NCI-H345 treated with DMSO at 0.1 percent for 48 hours (cell line): ENCODE results near the gene ATP5F1C.
"Not testable (repeated sequence)": the region's sequence is repeated elsewhere in the genome, so short reads cannot be mapped to it uniquely, and the experiment has no call there.

Source experiments
- DNase-seq: peaks from one replicate; lab custom pipeline; 2025; ENCODE audit not compliant: unreplicated experiment; lab: John Stamatoyannopoulos, UW

Gene ATP5F1C

DNA sequence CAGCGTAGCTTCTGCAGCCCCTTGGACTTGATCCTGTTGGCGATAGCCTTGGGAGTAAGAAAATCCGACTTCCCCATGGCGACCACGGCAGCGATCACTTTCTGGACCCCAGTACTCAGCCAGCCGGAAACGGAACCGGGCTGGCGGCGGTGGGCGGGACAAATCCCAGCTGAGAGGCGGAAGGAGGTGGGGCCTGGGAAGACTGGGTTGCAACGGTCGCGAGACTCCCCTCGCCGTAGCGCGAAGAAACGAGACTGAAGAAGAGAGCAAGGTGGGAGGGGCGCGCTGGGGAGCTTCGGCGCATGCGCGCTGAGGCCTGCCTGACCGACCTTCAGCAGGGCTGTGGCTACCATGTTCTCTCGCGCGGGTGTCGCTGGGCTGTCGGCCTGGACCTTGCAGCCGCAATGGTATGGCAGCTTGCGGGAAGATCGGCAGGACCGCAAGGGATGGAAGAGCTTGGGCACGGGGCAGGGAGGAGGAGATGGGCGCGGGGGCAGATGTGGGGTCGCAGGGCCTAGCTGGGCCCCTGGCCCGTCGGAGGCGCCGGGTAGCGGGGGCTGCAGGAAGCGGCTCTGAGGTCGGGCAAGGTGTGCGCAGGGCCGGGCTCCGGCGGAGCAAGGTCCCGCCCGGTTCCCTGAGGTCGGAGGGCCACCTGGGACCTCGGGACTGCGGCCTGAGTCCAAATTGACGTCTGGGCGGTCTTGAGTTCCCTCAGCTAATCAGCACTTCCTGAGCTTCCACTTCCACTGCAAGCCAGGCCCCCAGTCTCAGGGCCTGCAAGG is at the start of gene ATP5F1C, which contains the start of gene KIN:
Gene ATP5F1C, plus strand, starts transcription at position 321 of the 782 bp plus-strand sequence. Its CDS starts 31 bp downstream, at position 352.
Gene KIN, minus strand, starts transcription at position 137 of the 782 bp plus-strand sequence. Its CDS starts 60 bp downstream, at position 77.
- peak; percentile 83 for DNase-seq

DNA sequence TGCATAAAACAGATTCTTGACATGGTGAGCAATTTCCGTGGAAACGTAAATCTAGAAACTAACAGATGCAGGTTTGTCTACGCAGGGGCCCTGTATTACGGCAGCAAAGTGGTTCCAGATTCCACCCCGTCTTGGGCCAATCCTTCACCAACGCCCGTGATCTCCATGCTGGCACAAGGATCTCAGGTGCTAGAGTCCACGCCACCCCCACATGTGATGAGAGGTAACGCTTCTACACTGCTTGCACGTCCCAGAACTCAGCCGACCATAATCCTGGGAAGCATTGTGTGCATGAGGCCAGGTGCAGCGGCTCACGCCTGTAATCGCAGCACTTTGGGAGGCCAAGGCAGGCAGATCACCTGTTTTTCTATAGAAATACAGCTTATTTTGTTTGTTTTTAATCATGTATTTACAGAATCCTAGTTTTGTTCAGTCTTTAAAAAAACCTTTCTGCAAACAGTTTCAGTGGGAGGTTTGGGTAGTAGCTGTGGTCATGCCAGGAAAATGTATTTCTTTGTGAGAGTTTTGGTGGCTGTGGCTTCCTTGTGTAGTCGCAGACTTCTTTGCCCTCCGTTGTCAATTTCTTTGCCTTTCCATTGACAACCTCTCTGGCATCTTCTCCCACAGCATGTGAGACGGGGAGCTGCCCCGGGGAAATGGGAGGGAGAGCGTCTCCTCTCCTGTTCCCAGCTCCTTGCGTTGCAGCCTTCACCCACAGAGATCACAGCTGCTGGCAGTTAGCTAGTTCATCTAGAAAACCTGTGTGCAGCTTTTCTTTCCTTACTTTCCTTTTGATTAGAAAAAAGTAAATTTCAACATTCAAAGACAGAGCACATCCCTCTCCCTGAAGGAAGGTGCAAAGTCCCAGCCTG is 49.2 kb upstream of the ATP5F1C start:
- DNase-seq, result no peak

DNA sequence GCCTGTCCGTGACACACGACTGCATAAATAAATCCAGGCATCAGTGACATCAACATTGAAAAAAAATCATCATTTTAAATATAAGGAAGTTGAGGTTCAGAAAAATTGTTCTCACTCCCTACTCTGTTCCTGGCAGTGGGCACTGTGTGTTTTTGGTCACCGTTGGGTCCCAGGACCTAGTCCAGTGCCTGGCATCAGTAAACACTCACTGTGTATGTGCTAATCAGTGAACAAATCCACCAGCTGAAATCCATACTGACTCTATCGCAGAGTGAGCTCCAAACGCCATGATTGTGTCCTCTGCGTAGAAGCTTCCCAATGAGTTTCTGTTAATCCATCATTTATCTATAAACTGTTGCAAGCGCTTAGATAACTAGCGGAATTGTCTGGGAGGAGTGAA is 43.7 kb upstream of the ATP5F1C start:
- no peak for DNase-seq

DNA sequence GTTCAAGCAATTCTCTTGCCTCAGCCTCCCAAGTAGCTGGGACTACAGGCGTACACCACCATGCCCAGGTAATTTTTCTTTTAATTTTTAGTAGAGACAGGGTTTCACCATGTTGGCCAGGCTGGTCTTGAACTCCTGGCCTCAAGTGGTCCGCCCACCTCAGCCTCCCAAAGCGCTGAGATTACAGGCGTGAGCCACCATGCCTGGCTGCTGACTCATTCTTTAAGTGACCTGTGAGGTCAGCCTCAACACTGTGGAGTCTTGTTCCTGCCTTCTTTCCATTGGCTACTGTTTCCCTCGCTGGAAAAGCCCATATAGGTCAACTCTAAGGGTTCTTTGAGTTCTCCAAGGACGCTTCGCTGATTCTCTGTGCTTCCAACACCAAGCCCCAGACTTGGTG is 39.3 kb upstream of the ATP5F1C start:
- not testable (repeated sequence) for DNase-seq

DNA sequence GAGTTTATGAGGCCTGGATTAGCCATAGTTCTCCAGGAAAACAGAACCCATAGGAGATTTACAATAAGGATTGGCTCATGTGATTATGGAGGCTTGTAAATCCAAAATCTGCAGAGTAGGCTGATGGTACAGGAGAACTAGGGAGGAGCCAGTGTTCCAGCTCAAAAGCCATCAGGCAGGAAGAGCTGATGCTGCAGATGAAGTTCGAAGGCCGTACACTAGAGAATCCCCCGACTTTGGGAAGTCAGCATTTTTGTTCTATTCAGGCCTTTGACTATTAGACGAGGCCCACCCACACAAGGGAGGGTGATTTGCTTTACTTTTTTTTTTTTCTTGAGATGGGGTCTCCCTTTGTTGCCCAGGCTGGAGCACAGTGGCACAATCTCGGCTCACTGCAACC is 37.8 kb upstream of the ATP5F1C start:
- no peak for DNase-seq

DNA sequence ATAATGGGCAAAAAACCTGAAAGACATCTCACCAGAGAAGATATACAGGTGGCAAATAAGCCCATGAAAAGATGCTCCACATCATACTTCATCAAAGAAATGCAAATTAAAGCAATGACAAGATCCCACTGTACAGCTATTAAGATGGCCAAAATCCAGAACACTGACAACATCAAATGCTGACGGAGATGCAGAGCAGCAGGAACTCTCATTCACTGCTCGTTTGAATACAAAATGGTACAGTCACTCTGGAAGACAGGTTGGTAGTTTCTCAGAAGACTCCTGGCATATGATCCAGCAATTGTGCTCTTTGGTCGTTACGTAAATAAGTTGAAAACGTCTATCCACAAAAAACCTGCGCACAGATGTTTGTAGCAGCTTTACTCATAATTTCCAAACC is 35.7 kb upstream of the ATP5F1C start:
- no peak for DNase-seq

DNA sequence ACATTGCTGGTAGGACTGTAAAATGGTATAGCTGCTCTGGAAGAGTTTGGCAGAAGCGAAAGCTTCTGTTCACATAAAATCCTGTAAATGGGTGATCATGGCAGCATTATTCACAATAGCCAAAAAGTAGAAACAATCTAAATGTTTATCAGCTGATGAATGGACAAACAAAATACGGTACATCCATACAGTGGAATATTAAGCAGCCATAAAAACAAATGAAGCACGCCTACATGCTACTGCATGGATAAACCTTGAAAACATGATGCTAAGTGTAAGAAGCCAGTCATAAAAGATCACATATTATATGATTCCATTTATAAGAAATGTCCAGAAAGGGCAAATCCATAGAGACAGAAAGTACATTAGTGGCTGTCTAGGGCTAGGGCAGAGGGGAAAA is 32.9 kb upstream of the ATP5F1C start:
- no peak for DNase-seq

DNA sequence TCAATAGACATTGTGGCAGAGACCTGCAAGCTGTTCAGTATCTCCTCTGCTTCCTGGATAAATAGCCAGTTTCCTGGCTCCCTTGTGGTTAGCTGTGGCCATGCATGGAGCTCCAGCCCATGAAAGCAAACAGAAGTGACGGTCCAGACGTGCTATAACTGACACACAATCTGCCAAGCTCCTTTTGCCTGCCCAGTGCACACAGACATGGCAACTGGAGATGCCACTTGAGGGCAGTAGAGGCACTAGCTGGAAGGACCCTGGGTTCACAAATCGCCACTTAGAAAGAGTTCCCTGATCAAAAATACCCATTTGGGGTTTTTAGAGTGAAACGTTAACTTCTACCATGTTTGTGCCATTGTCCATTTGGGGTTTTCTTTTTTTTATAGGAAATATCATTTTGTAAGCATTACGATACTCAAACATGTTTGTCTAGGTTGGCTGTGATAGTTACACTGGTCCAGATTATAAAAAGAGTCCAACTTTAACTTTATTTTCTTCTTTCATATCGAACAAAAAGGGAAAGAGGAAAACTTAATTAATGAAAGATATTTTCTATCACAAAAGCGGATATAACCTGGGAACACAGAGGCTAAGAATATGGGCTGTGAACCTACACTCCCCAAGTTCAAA is 31.5 kb upstream of the ATP5F1C start:
- DNase-seq, result no peak

DNA sequence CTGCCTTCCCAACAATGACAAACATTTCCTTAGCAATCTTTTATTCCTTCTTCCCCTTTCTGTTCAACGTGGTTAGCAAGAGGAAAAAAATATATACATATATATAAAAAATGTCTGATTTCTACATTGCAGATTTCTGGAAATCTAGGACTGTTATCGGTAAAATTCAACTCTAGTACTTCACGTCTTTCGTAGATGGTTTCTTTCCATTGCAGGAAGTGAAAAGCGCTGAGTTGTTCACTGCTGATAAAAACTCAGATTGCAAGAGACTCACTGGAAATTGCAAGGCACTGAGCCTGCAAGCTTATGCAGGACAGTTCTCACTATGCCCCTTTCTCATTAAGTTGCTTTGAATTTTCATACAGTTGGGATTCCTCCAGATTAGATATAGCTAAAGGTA is 24.0 kb upstream of the ATP5F1C start:
- DNase-seq, result no peak

DNA sequence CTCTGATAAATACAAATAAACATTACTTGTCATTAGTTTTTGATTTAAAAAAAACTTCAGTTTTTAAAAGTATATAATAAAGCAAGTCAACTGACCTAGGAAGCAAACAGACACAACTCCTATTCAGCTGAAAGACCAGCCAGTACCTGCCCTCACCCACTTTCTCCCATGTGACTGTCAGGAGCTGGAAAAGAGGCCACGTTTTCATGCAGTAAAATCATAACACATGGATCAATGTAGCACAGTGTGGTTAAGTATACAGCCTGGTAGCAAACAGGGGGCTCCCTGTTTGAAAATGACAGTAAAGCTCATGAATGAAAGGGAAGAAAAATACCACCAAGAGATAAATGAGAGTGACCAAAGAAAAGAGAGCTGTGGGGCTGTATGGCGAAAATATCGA is 21.7 kb upstream of the ATP5F1C start:
- no peak for DNase-seq

DNA sequence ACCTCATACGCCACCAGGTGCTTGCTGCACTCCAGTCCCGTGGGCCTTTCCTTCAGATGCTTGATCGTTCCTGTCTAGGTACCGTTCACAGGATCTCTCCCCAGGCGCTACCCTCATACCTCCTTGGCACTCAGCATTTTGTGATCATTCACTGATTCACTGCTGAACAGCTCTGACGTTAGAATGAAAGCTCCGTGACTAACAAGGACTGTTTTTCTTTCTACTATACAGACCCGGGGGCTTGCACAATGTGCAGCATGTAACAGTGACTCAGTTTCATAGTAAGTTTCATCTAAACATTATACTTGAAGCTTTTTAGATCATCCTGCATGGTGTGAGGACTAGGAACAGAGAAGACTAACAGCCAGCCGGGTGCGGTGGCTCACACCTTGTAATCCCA is 20.8 kb upstream of the ATP5F1C start:
- DNase-seq, result no peak

DNA sequence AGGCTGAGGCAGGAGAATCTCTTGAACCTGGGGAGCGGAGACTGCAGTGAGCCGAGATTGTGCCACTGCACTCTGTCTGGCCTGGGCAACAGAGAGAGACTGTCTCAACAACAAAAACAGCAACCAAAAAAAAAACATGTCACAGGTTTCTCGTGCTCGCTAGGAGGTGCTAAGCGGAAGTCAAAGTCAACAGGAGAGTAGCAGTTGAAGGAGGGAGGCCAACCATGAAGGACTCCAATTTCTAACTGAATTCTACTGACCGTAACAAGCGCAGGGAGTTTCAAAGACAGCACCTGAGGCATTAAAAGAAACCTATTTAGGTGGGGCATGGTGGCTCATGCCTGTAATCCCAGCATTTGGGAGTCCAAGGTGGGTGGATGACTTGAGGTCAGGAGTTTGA is 19.6 kb upstream of the ATP5F1C start:
- no peak for DNase-seq

DNA sequence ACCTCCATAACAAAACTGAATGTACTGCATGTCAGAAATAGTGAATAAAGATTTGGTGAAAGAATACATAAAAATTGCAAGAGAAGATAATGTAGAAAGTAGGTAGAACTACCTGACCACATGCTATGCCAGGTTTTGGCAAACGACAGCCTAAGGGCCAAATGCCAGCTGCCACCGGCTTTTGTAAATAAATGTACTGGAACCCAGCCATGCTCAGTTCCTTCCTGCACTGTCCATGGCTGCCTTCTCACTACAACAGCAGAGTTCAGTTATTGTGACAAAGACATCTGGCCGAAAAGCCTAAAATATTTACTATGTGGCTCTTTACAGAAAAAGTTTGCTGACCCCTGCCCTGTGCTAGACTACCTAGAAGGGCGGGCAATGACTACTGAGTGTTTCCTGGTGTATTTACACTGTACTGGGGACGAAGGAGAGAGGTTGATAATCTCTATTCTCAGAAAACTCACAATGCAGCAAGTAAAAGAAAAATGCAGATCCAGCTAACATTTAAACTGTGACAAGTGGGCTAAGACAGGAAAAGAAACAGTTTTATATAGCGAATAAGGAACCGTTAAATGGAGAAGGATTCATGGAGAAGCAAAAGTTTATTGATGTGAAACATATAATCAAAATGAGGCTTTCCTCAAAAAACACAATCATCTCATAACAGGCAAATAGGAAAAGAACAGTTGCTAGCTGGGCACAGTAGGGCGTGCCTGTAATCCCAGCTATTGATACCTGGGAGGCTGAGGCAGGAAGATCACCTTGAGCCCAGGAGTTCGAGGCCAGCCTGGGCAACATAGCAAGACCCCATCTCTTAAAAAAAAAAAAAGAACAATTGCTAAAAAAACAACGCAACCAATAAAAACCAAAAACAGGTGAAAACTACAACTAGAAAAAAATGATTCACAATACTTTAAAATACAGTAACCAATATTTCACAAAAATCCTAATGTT is 13.9 kb upstream of the ATP5F1C start:
- DNase-seq, result no peak

DNA sequence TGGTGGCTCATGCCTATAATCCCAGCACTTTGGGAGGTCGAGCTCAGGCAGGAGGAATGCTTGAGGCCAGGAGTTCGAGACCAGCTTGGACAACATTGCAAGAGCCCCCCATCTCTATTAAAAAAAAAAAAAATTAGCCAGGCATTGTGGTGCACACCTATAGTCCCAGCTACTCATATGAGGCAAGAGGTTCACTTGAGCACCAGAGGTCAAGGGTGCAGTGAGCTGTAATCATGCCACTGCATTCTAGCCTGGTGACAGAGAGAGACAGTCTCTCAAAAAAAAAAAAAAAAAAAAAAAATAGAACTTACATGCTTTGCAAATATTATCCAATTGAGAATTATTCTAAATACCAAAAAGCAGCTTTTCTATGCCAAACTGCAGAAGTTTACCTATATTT is 11.2 kb upstream of the ATP5F1C start:
- DNase-seq, result no peak

DNA sequence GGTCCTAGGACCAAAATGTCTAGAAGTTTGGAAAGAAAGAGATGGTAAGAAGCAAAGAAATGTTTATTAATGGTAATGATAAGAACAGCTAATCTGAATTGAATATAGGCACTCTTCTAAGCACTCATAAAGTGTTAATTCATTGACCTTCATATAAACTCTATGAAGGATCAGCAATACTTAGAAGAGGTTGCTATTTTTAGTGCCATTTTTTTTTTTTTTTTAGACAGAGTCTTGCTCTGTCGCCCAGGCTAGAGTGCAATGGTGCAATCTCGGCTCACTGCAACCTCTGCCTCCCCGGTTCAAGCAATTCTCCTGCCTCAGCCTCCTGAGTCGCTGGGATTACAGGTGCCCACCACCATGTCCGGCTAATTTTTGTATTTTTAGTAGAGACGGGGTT is 5.8 kb upstream of the ATP5F1C start:
- DNase-seq, result not testable (repeated sequence)

DNA sequence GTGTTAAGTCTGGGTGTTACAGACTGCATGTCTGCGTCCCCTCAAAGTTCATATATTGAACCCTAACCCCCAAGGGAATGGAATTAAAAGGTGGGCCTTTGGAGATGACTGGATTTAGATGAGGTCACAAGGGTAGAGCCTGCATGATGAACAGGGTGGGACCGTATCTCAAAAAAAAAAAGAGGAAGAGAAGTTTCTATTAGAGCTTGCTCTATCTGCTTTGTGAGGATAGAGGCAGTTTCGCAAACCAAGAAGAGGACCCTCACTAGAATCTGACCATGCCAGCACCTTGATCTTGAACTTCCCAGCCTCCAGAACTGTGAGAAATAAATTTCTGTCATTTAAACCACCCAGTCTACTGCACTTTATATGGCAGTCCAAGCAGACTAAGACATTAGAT is 1.5 kb upstream of the ATP5F1C start:
- no peak for DNase-seq

DNA sequence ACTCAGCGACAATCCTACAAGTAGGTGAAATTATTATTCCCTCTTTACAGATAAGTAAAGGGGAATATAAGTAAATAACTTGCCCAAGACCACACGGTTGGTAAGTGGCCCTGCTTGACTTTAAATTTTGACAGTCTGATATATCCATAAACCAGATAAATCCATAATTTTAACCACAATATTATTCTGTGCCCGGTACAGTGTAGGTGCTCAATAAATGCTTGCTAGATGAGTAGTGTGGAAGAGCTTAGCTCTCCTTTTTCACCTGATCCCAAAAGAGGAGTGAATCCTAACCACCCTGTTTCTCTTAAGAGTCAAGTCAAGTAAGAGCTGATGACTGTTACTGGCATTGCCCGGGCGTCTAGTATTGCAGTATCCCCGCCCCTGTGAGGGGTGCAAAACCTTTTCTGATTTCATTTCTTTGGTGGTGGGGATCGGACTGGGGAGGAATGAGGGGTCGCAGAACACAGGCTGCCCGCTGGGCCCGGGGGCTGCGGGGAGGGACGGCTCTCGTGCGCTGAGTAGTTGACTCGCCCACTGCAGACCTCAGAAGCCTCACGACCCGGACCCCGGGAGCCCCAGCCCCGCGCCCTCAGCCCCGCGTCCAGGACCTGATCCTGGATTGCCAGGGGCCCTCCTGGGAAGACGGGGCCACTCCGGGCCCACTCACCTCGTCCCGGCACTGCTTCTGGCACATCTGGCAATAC is 674 bp upstream of the ATP5F1C start:
- DNase-seq, result no peak

DNA sequence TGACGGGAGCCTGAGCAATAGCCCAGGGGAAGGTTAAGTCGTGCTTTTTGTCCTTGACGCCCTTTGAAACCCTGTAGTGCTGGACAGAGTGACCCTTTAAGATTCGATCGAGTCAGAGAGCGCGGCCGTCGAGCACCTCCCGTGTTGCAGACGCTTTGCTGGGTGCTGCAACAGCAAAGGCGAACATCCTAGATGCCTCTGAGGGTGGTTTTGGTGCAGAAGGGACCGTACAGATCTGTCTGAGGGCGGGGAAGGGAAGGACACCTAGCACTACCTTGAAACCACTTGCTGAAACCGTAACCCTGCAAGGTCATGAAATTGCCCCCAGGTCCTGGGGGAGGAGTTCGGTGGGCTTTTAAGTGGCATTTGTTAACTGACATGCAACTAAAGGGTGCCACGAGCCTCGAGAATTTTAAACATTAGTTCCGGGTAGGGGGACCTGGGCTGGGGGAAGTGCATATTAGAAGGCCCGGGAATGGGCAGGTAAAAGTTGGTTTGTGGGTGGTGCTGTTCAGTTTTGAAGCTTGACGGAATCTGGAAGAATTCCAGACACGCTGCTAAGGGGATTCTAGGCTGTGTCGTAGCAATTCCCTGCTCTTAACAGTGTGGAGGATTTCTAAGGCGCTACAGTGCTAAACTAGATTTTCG is 786 bp downstream of the ATP5F1C start:
- no peak for DNase-seq

DNA sequence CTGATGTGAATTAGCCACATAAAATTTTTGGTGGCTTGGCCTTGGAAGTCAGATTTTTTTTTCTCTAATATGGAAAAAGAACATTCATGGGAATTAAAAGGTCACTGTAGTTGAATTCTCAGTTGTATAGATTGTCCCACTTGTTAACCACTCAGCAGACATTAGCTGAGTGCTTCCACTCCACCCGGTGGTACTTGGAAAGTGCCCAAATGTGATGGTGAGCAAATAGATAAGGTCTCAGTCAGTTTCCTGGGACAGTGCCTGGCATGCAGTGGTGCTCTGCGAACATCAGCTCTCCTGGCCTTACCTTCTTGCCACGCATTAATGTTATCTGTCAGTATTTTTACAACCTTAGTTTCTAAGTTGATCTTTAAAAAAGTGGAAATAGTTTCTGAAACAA is 1.4 kb downstream of the ATP5F1C start:
- no peak for DNase-seq
